ENCODE data around the gene FAM184A. TPM values are rescaled to one million over a fixed set of nuclear protein-coding genes. Genes with fewer than 3 reads are reported as not detected.

FAM184A gene
- total and polyA plus RNA-seq, 2 of the 8 experiments (the other 6 are each of a cell fraction or from before 2014, with no cell fraction given): 6.3 to 11.3 TPM

- no peak overlapping the region for H2AK5ac ChIP-seq (ENCODE audit: low read depth, low read length)
- ChIA-PET POLR2A (ENCODE audit: partially characterized antibody) (no interaction called here), CTCF (ENCODE audit: partially characterized antibody) (no interaction called here)
- H2BK5ac ChIP-seq (ENCODE audit: low read depth, low read length): no peak overlapping the region
- WGBS, 2 experiments (ENCODE audit: extremely low coverage in 1 of 2, insufficient coverage in 1 of 2, insufficient read length in 1 of 2, insufficient replicate concordance in 2 of 2, low coverage in 1 of 2, low lambda C conversion rate in 2 of 2, missing lambda C conversion rate in 1 of 2): 88% methylated on average over 5 of the region's 5 CpGs; no CpG with 5 or more reads in 1 of the 2 experiments
- no peak overlapping the region for H3K14ac ChIP-seq (ENCODE audit: insufficient read length)
- FAIRE-seq (no peak), DNase-seq (ENCODE audit: low read depth in 1 of 2, low spot score in 2 of 2) (no peak)
- H3K23me2 ChIP-seq (ENCODE audit: low read depth, low read length): no peaks in the 10 kb centered on the region; the same call in 1 of the 2 replicates
- H2BK12ac ChIP-seq (ENCODE audit: low read depth, low read length): no peak overlapping the region
- H4K91ac ChIP-seq (replicated peaks; ENCODE audit: insufficient read length, low read length): no peak overlapping the region
- H3K9me3 ChIP-seq (ENCODE audit: insufficient read depth in 2 of 2, low read depth in 1 of 2, low read length in 1 of 2): peaks cover 1% of the 10 kb centered on the region in 2 experiments; a peak in 2 of 4 replicates
- H3K23ac ChIP-seq (ENCODE audit: insufficient read length): no peak overlapping the region
- H3K27me3 ChIP-seq (replicated peaks in 1 of 4; ENCODE audit: control insufficient read depth in 3 of 4, extremely low read depth in 1 of 4, insufficient read depth in 3 of 4, low read length in 3 of 4): no peaks in the 10 kb centered on the region
- H4K5ac ChIP-seq (ENCODE audit: insufficient read length, low read depth, low read length): no peak overlapping the region
- no peak overlapping the region for H3K4me2 ChIP-seq (ENCODE audit: insufficient read depth in 1 of 2, low read depth in 2 of 2, low read length in 2 of 2)
- H2AFZ ChIP-seq (ENCODE audit: low read length): no peak overlapping the region
- H4K8ac ChIP-seq (ENCODE audit: extremely low read depth, insufficient read depth, low read length): no peak overlapping the region
- no peak overlapping the region for H2BK15ac ChIP-seq (ENCODE audit: low read length)
- no peak overlapping the region for H3K4me3 ChIP-seq (ENCODE audit: extremely low read depth in 1 of 4, insufficient read depth in 2 of 4, low read depth in 3 of 4, low read length in 4 of 4)
- peaks cover 0 to 28% of the 10 kb centered on the region in 2 experiments; a peak in 2 of 4 replicates for H3K79me2 ChIP-seq (ENCODE audit: control insufficient read depth in 1 of 2, insufficient read depth in 2 of 2, low read length in 2 of 2)
- no peak overlapping the region for H2BK20ac ChIP-seq (ENCODE audit: low read length)
- peaks cover 0 to 8% of the 10 kb centered on the region in 2 experiments for H4K20me1 ChIP-seq (replicated peaks in 1 of 2; ENCODE audit: control insufficient read depth in 1 of 2, insufficient read depth in 2 of 2, low read length in 2 of 2)
- peaks cover 0 to 24% (median 8%) of the 10 kb centered on the region in 4 experiments; a peak in 4 of 8 replicates for H3K36me3 ChIP-seq (ENCODE audit: control insufficient read depth in 2 of 4, insufficient read depth in 4 of 4, low read length in 3 of 4)
- no peak overlapping the region for H3K9ac ChIP-seq (replicated peaks in 1 of 4; ENCODE audit: extremely low read depth in 1 of 4, low read depth in 3 of 4, low read length in 3 of 4)
- H3K4me1 ChIP-seq (replicated peaks in 1 of 4; ENCODE audit: control insufficient read depth in 3 of 4, insufficient read depth in 4 of 4, low read length in 3 of 4): peaks cover 0 to 2% (median 0%) of the 10 kb centered on the region in 4 experiments; a peak in 2 of 7 replicates
- no peak overlapping the region for H3K27ac ChIP-seq (ENCODE audit: low read depth, low read length)
- no peak overlapping the region for H3K4ac ChIP-seq (replicated peaks; ENCODE audit: insufficient read length, low read depth, low read length)
- H3K18ac ChIP-seq (ENCODE audit: extremely low read depth, low read length): no peak overlapping the region
- H2BK120ac ChIP-seq (replicated peaks; ENCODE audit: low read depth, low read length): no peak overlapping the region
- no peaks in the 10 kb centered on the region for H3K79me1 ChIP-seq (ENCODE audit: low read depth, low read length)
- no peak overlapping the region for H3K56ac ChIP-seq (replicated peaks; ENCODE audit: insufficient read length, low read depth, low read length)
- TF ChIP-seq NANOG (IDR thresholded peaks at IDR 0.05; ENCODE audit: insufficient read depth, low read depth, low read length, poor library complexity, severe bottlenecking): no peak
- no peak for TF ChIP-seq SIN3A (conservative IDR thresholded peaks at IDR 0.05 in 1 of 2, IDR thresholded peaks at IDR 0.05 in 1 of 2; ENCODE audit: low read depth in 1 of 2, low read length in 2 of 2)
- no peak for TF ChIP-seq CBX5 (IDR thresholded peaks at IDR 0.05; ENCODE audit: low read depth, low read length)
- no peak for TF ChIP-seq BACH1 (IDR thresholded peaks at IDR 0.05; ENCODE audit: low read length)
- no peak for TF ChIP-seq GTF2F1 (IDR thresholded peaks at IDR 0.05; ENCODE audit: borderline replicate concordance, low read depth, low read length)
- no peak for TF ChIP-seq RAD21 (IDR thresholded peaks at IDR 0.05 in 1 of 2, conservative IDR thresholded peaks at IDR 0.05 in 1 of 2; ENCODE audit: low read depth in 2 of 2, low read length in 2 of 2)
- TF ChIP-seq E2F6 (IDR thresholded peaks at IDR 0.05): no peak
- TF ChIP-seq ZNF274 (IDR thresholded peaks at IDR 0.05; ENCODE audit: borderline replicate concordance, extremely low read depth, low read length): no peak
- no peak for TF ChIP-seq ATF2 (IDR thresholded peaks at IDR 0.05; ENCODE audit: low read length)
- no peak for TF ChIP-seq ASH2L (IDR thresholded peaks at IDR 0.05; ENCODE audit: low read length)
- TF ChIP-seq FOSL1 (IDR thresholded peaks at IDR 0.05; ENCODE audit: insufficient read depth, low read depth, low read length): no peak
Measured at GRCh38 chr6:118931436-118931835, 147.0 kb downstream of the FAM184A start.
